Loucy (cell line): ENCODE data around the gene MEIOB.

ENCODE experiments used
- CTCF ChIP-seq: fragments of 200-600 bp; sonication (generic); conservative IDR thresholded peaks from 2 replicates; pipeline ENCODE4 v1.5.1; 2014; ENCODE audit warnings: mild to moderate bottlenecking, antibody characterized with exemption, low read length
- EZH2phosphoT487 ChIP-seq: fragments of 200-600 bp; IDR thresholded peaks from 2 replicates; pipeline ENCODE4 v1.6.1; 2018; ENCODE audit warnings: antibody characterized with exemption, mild to moderate bottlenecking, moderate library complexity, borderline replicate concordance

GRCh38 chr16:1895068-1895467 lies 23.1 kb upstream of the MEIOB start:
- no peak for TF ChIP-seq CTCF
- TF ChIP-seq EZH2phosphoT487, result no peak
